Pancreas (tissue), 10 donors: ENCODE measurements around the gene RNASE7. TPM values are rescaled to one million over a fixed set of nuclear protein-coding genes. Genes with fewer than 3 reads are reported as not detected.

ENCODE experiments used
- ATAC-seq, 4 donors: fragments of 200-7000 bp; cut with Tn5 transposase; one replicate each; pipeline versions ENCODE4 v1.8.0 to v1.9.1; 2020; ENCODE audit warnings: mild to moderate bottlenecking in 4 of 4, moderate library complexity in 4 of 4
- DNase-seq, 6 donors: peaks; one replicate each; pipeline ENCODE4 v3.0.0-alpha.2; 2020
- FAIRE-seq: peaks from 2 replicates; lab custom pipeline; 2012; peaks lifted over from hg19 to GRCh38; lab: Jason Lieb, UNC
- H3K27ac ChIP-seq, 4 donors: fragments of 200-600 bp; sonication (generic); 1 replicate in 3 of 4; 2 replicates in 1 of 4; pipeline versions ENCODE4 v1.5.0 to v1.8.0; 2020
- H3K27me3 ChIP-seq, 4 donors: fragments of 200-600 bp; one replicate each; pipeline ENCODE4 v1.8.0; 2021
- H3K36me3 ChIP-seq, 3 donors: fragments of 200-600 bp; sonication (generic) in 1 of 3; one replicate each; pipeline versions ENCODE4 v1.5.0 to v1.8.0; 2020 to 2021
- H3K4me1 ChIP-seq, 3 donors: fragments of 200-600 bp; one replicate each; pipeline ENCODE4 v1.8.0; 2021
- H3K4me3 ChIP-seq, 4 donors: fragments of 200-600 bp; sonication (generic) in 2 of 4; one replicate each; pipeline versions ENCODE4 v1.5.0 to v1.8.0; 2020 to 2021
- H3K9me3 ChIP-seq, 4 donors: fragments of 200-600 bp; one replicate each; pipeline ENCODE4 v1.8.0; 2021
- WGBS, 2 donors: extraction: QIAGEN DNeasy Blood & Tissue Kit; methylation state at CpG; one replicate each; pipeline ENCODE4 v1.1.7; 2013; 5-methylcytosine and 5-hydroxymethylcytosine counted together
- intact Hi-C, 3 donors: fragments of 100-400 bp; cut with DNase I; formaldehyde crosslinking; loops; one replicate each; pipeline versions ENCODE4 v1.11.1 to v1.14.2; 2022
- polyA plus RNA-seq, 2 donors: library from polyadenylated mRNA; stranded (reverse); fragments of 200-250 nt; gene quantifications; one replicate each; pipeline ENCODE4 v1.2.3, GENCODE V29; 2013
- total RNA-seq, 6 donors: library from RNA; stranded (reverse); fragmentation: NEBNext Ultra II Directional in 4 of 6; extraction: Animal tissue kit (Norgen Biotek cat#: 25700) in 4 of 6; gene quantifications; one replicate each; pipeline versions ENCODE4 v1.2.1 to v1.2.4, GENCODE V29; 2021 to 2023
- TF ChIP-seq, protein P1 (sequence below), 4 donors: fragments of 200-600 bp; sonication (generic) in 3 of 4; IDR thresholded peaks; one replicate each; pipeline versions ENCODE4 v1.5.0 to v1.8.0; 2021; ENCODE audit warnings: antibody characterized with exemption in 4 of 4
- donor health status: healthy with polysubstance abuse.
- donor health status: DM: no; HTN: no; CAD: no; lungs with moderate emphysema.
- donor health status: DM: no; HTN: no; CAD: no.
- donor health status: control.
- donor health status: control.
- donor health status: Bipolar disorder and iron deficiency.
- donor health status: DM: yes; HTN: yes; CAD: no.
- donor health status: DM: no; HTN: no; CAD: no.
- donor health status: DM: no; HTN: no; CAD: no.
- donor health status: DM: yes; HTN: yes; CAD: no.

Gene RNASE7
- total and polyA plus RNA-seq, 8 donors: 0.11 to 0.78 (median 0.23) TPM; not detected in 3

DNA sequence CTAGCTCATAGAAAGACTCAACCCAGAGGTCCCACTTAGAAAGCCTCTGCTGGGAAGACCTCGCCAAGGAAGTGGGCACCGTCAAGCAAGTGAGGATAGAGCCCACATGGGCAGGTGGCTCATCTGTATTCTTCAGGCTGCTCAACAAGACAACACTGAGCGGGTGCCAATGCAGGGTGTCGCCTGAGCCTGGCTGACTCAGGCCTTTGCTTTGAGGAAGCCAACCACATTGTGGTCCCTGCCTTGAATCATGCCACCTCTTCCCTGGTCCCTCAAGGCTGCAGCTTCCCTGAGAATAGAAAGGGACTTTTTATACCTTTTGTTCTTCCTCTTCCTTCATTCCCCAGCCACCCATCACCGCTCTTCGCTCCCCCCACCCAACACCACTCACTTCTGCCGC is 5.4 kb upstream of the RNASE7 start:
- no peak for DNase-seq
- TF ChIP-seq, protein P1, sequence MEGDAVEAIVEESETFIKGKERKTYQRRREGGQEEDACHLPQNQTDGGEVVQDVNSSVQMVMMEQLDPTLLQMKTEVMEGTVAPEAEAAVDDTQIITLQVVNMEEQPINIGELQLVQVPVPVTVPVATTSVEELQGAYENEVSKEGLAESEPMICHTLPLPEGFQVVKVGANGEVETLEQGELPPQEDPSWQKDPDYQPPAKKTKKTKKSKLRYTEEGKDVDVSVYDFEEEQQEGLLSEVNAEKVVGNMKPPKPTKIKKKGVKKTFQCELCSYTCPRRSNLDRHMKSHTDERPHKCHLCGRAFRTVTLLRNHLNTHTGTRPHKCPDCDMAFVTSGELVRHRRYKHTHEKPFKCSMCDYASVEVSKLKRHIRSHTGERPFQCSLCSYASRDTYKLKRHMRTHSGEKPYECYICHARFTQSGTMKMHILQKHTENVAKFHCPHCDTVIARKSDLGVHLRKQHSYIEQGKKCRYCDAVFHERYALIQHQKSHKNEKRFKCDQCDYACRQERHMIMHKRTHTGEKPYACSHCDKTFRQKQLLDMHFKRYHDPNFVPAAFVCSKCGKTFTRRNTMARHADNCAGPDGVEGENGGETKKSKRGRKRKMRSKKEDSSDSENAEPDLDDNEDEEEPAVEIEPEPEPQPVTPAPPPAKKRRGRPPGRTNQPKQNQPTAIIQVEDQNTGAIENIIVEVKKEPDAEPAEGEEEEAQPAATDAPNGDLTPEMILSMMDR (IDR thresholded peaks at IDR 0.05): no peak
- no peak for ATAC-seq
- H3K4me3 ChIP-seq: no peak overlapping the region
- no peaks in the 10 kb centered on the region for H3K9me3 ChIP-seq
- FAIRE-seq: no peak
- H3K27ac ChIP-seq: no peak overlapping the region
- H3K36me3 ChIP-seq: no peaks in the 10 kb centered on the region
- 93 to 95% methylated on average over 7 of the region's 7 CpGs for WGBS, 2 donors
- no peaks in the 10 kb centered on the region for H3K27me3 ChIP-seq
- intact Hi-C loops: no loop called here
- H3K4me1 ChIP-seq: peaks cover 7 to 10% (median 10%) of the 10 kb centered on the region in 3 donors

DNA sequence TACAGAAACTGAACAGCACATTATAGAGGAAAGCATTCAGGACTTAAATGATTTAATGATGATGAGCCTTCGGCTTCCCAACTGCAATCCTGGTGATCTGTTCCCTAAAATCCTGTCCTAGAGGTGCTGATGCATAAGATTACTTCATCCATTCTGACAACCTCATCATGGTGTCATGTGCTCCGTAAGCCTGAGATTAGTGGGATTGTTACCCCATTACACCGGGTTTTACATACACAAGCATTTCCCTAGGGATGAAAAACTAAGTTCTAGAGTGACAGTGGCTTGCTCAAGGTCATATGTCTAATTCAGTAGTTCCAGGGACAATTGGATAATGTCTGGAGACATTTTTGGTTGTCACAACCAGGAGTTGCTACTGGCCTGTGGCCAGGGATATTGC is 5.0 kb upstream of the RNASE7 start:
- DNase-seq: no peak
- Histone ChIP-seq H3K36me3 (no peaks in the 10 kb centered on the region), H3K4me3 (no peak overlapping the region), H3K27ac (no peak overlapping the region), H3K9me3 (no peaks in the 10 kb centered on the region), H3K27me3 (no peaks in the 10 kb centered on the region), H3K4me1 (peaks cover 7 to 10% (median 10%) of the 10 kb centered on the region in 3 donors)
- no peak for FAIRE-seq
- intact Hi-C loops: no loop called here
- no peak for ATAC-seq
- WGBS, 2 donors: 87% methylated on average over 3 of the region's 3 CpGs
- TF ChIP-seq, protein P1 (IDR thresholded peaks at IDR 0.05): no peak

DNA sequence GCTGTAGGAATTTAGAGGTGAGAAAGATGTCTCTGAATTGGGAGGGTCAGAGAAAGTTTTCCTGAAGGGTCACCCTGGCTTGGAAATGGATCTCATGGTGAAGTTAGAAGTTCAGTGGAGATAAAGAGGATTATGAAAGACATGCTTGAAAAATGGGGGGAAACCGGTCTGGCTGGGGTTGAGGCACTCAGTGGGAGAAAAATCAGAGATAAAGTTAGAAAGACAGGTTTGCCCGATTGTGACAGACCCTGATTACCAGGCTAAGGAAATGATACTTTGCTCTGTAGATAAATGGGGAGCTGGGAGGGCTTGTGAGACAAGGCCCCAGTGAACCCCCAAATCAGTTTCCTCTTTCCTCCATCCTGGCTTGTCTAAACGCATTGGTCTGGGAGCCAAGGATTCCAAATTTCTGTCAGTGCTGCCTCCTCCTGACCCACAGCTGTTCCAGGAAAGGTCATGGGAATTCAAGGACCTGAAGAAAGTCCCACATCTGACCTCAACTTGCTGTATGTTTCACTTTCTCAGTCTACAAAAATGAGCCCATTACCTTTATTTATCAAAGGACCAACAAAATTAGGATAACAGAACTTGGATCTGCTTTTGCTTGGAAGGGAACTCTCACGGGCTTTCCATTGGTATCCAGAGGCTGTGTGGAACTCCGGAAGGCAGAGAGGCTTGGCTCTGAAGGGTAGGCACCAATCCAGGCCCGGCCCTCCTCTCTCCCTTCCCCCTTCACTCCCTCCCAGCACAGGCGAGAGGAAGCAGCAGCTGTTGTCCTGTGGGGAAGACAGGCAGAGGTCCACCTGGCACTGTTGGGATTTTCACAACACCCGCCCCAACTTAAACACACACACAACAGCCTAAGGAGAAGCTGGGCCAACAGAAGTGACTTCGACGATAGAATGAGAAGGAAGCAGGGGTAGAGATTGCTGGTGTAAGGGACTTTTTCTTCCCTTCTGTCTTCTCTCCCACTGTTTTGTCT is 3.4 kb upstream of the RNASE7 start:
- TF ChIP-seq, protein P1 (IDR thresholded peaks at IDR 0.05): no peak
- Histone ChIP-seq H3K4me3 (no peak overlapping the region), H3K9me3 (no peaks in the 10 kb centered on the region), H3K36me3 (no peaks in the 10 kb centered on the region), H3K4me1 (peaks cover 17 to 22% (median 20%) of the 10 kb centered on the region in 3 donors), H3K27ac (peak overlapping the region; percentile 41 to 76 (median 57)), H3K27me3 (no peaks in the 10 kb centered on the region)
- peak; percentile 77 to 94 (median 92) for DNase-seq
- intact Hi-C loops: no loop called here
- WGBS, 2 donors: 6 to 7% methylated on average over 10 of the region's 10 CpGs
- ATAC-seq: peak; percentile 87 to 91 (median 90)
- FAIRE-seq: no peak

DNA sequence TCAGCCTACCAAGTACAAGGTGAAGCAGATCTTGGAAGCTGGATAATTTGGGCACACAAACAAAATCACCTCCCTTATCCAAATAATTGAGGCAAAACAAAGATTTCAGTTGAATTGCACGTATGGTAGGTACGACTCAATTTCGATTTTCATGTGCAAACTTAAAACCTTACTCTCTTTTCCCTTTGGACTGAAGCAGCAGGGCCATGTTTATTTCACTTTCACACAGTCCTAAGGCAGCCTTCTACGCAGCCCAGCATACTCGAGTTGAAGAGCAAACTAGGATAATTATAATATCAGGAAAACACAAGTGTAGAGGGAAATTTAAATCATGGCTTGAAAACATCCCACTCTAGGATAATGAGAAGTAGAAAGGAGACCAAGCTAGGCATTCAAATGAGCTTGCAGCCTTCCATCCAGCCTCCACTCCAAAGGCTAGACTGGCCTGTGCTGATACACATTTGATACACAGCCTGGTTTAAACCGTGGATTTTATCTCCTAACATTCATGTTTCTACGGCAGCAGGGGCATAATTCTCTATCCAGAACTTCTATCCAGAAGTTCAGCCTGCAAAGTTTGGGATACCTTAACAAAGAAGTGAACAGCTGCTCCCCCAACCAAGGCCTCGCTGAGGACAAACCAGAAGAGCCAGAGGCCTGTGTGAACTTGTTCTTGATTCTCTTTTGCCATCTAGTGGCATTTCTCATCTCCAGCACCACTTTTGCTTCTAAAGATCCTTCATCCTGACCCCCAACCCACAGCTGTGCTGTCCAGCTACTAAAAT is 2.4 kb upstream of the RNASE7 start:
- H3K9me3 ChIP-seq: no peaks in the 10 kb centered on the region
- TF ChIP-seq, protein P1 (IDR thresholded peaks at IDR 0.05): peak in 3 of 4 donors; percentile 48 to 65 (median 57)
- peak overlapping the region; percentile 41 to 76 (median 57) for H3K27ac ChIP-seq
- peak; percentile 66 to 79 (median 75) for ATAC-seq
- H3K4me3 ChIP-seq: no peak overlapping the region
- peaks cover 18 to 31% (median 24%) of the 10 kb centered on the region in 3 donors for H3K4me1 ChIP-seq
- FAIRE-seq: no peak
- no peaks in the 10 kb centered on the region for H3K27me3 ChIP-seq
- DNase-seq: peak in 4 of 6 donors; percentile 50 to 64 (median 62)
- intact Hi-C loops: no loop called here
- WGBS, 2 donors: 25 to 29% methylated on average over 8 of the region's 8 CpGs
- H3K36me3 ChIP-seq: no peaks in the 10 kb centered on the region
